Activated naive CD4-positive, alpha-beta T cell treated with anti-CD3 and anti-CD28 coated beads for 36 hours (primary cell): Measurements from ENCODE around the gene NKD1. TPM values are rescaled to one million over a fixed set of nuclear protein-coding genes. Genes with fewer than 3 reads are reported as not detected.

ENCODE experiments used
- CTCF ChIA-PET: fragments of 350-600 bp; sonication (Branson Sonifier 250); formaldehyde crosslinking; loops from one replicate; lab custom pipeline; 2021; ENCODE audit warnings: antibody characterized with exemption; lab: Charles Lee
- DNase-seq: peaks from one replicate; pipeline ENCODE4 v3.0.0-alpha.2; 2020
- H3K27ac Mint-ChIP-seq: one replicate; pipeline ENCODE4 v1.8.0; 2021; ENCODE audit warnings: mild to moderate bottlenecking, mixed read lengths
- H3K27me3 Mint-ChIP-seq: one replicate; pipeline ENCODE4 v1.8.0; 2021; ENCODE audit warnings: low read depth, mixed read lengths
- H3K36me3 Mint-ChIP-seq: one replicate; pipeline ENCODE4 v1.8.0; 2021; ENCODE audit warnings: low read depth, mixed read lengths
- H3K4me1 Mint-ChIP-seq: one replicate; pipeline ENCODE4 v1.8.0; 2021; ENCODE audit warnings: low read depth, mixed read lengths
- H3K4me3 Mint-ChIP-seq: one replicate; pipeline ENCODE4 v1.8.0; 2021; ENCODE audit warnings: mild to moderate bottlenecking, moderate library complexity, mixed read lengths
- H3K9me3 Mint-ChIP-seq: one replicate; pipeline ENCODE4 v1.8.0; 2021; ENCODE audit warnings: mixed read lengths
- intact Hi-C: fragments of 100-400 bp; cut with micrococcal nuclease; formaldehyde crosslinking; loops from one replicate; pipeline ENCODE4 v1.15.1; 2023
- total RNA-seq, 2 experiments: library from RNA; stranded (reverse); gene quantifications; one replicate each; pipeline ENCODE4 v1.2.3, GENCODE V29; 2021

The NKD1 gene
- total RNA-seq, 2 experiments from 2014 or later, result 2.6 to 3.2 TPM

DNA sequence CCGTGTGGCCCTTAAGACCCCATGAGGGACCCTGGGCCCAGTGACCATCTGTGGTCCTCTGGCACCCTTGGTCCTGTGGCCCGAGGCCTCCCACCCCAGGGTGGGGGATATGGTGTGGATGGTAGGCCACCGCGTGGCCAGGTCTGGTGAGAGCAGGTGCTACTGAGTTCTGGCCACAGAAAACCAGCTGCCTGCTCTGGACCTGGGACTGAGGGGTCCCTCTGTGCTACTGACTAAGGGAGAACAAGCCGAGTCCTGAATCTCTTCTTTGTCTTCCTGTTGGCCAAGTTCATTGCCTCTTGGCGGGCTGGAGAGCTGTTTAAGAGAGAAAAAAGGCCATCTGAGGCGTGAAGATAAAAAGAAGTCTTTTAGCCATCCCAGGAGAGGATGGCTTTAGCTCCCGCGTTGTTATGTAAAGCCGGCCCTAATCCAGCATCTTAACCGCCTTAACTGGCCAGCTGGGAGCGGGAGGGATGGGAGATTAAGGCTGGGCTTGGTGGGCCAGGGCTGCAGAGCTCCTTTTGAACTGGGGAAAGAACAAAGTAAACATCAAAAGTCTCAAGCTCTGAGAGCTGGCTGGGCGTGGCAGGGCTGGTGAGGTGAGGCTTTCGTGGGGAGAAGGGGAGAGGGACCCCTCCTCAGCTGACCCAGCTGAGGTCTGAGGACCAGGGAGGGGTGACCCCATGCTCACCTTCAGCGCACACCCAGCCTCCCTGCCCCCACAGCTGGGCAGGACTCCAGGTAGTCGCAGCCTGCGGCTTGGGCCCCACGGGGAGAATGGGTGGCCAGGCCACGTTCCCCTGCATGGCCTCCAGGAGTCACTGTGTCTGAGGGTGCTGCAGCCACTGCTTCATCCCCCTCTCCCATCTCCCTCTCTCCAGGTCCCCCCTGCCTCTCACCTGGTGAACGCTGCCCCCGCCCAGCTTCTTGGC, 62.4 kb downstream of the NKD1 start:
- Mint-ChIP-seq H3K4me1 (peaks cover 6% of the 10 kb centered on the region), H3K4me3 (no peak overlapping the region), H3K27me3 (no peaks in the 10 kb centered on the region), H3K36me3 (no peaks in the 10 kb centered on the region), H3K9me3 (no peaks in the 10 kb centered on the region), H3K27ac (no peak overlapping the region)
- CTCF ChIA-PET, result interaction anchor here (0.6 to 1.5 kb wide), 4 partner anchors 13 to 173 kb away, joined by 3 to 6 read pairs (median 4); no protein-coding TSS in a partner anchor
- no peak for DNase-seq
- intact Hi-C loops, result no loop called here

GRCh38 chr16:50611332-50611934, 63.2 kb downstream of the NKD1 start:
- Mint-ChIP-seq H3K4me1 (peaks cover 8% of the 10 kb centered on the region), H3K27me3 (no peaks in the 10 kb centered on the region), H3K36me3 (no peaks in the 10 kb centered on the region), H3K27ac (no peak overlapping the region), H3K9me3 (no peaks in the 10 kb centered on the region), H3K4me3 (no peak overlapping the region)
- intact Hi-C loops, result no loop called here
- DNase-seq, result no peak
- CTCF ChIA-PET, result interaction anchor here (0.6 to 1.4 kb wide), 4 partner anchors 24 to 639 kb away, joined by 3 to 6 read pairs (median 4); no protein-coding TSS in a partner anchor

GRCh38 chr16:50611995-50612848, 64.0 kb downstream of the NKD1 start:
- no peaks in the 10 kb centered on the region for H3K27me3 Mint-ChIP-seq
- peak overlapping the region; percentile 6 for H3K27ac Mint-ChIP-seq
- H3K4me1 Mint-ChIP-seq, result peaks cover 16% of the 10 kb centered on the region
- H3K4me3 Mint-ChIP-seq, result no peak overlapping the region
- H3K36me3 Mint-ChIP-seq, result no peaks in the 10 kb centered on the region
- H3K9me3 Mint-ChIP-seq, result no peaks in the 10 kb centered on the region
- intact Hi-C loops, result no loop called here
- CTCF ChIA-PET, result interaction anchor here (0.6 kb wide), 2 partner anchors 444 to 640 kb away, joined by 3 to 4 read pairs; no protein-coding TSS in a partner anchor
- DNase-seq, result no peak

DNA sequence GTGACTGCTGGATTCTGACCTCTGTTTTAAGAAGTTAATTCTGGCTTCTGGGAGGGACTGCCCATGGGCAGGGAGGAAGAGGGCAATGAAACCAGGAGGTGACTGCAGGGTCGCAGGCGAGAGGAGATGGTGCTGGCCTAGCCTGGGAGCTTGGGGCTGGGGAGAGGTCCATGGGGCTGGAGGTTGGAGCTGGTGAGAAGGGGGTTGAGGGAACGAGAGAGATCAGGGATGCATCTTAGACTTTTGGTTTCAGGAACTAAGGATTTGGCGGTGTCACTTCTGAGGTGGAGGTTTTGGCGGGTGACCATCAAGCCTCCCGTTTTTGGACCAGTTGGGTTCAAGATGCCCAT, 64.6 kb downstream of the NKD1 start:
- Mint-ChIP-seq H3K4me3 (no peak overlapping the region), H3K9me3 (no peaks in the 10 kb centered on the region), H3K36me3 (no peaks in the 10 kb centered on the region), H3K27me3 (no peaks in the 10 kb centered on the region), H3K27ac (peak overlapping the region; percentile 6), H3K4me1 (peaks cover 21% of the 10 kb centered on the region)
- intact Hi-C loops, result no loop called here
- no peak for DNase-seq
- CTCF ChIA-PET, result no interaction called here

DNA sequence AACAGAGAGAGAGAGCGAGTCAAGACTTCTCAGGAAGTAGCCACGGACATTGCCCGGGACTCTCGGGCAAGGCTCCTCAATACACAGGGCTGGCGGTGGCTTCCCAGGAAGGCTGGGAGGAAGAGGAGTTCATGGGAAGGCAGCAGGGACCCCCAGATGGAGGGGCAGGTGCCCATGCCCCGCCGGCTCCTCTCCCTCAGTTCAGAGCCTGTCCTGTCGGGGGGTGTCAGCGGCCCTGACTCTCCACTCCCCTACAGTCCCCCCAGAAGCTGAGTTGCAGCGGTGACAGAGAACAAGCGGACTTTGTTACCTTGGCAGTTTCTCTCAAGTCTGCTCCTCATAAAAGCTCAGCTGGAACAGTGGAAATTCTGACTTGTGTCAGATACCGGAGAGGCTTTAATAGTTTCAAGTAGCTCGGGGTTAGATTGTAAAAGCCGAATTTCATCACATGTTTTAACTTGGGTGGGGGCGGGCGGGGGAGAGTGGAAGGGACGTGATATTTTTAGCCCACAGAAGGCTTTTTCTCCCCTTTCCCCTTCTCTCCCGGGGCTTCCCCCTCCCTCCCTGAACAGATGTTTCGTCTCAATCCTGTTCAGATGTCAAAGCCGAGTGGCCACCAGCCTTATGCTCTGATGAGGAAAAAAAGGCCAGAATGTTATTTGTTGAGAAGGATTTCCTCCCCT, 65.2 kb downstream of the NKD1 start:
- Mint-ChIP-seq H3K4me1 (peaks cover 21% of the 10 kb centered on the region), H3K36me3 (no peaks in the 10 kb centered on the region), H3K4me3 (no peak overlapping the region), H3K9me3 (no peaks in the 10 kb centered on the region), H3K27me3 (no peaks in the 10 kb centered on the region), H3K27ac (no peak overlapping the region)
- DNase-seq, result no peak
- CTCF ChIA-PET, result interaction anchor here (1.3 kb wide), 1 partner anchor 193 kb away, joined by 4 read pairs; no protein-coding TSS in a partner anchor
- intact Hi-C loops, result no loop called here

DNA sequence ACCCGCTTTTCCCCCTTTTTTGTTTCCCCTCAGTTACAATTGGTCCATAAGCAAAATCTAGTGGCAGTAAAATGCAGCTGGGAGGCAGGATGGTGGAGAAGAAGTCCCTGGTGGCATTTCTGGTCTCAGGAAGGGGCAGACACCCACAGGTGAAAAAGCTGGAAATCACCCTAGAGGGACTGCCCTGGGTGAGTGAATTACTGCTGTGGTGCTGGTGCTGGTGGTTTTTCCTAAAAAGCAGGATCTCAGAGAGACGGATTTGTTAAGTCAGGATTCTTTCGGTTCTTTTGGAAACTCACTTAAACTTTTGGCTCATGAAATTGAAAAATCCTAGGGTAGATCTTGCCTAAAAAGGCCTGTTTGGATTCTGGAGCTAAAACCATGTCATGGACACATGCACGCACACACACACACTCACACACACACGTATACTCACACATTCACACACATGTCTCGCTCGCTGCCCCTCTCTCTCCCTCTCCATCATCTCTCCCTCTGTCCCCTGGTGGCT, 65.8 kb downstream of the NKD1 start:
- Mint-ChIP-seq H3K4me3 (no peak overlapping the region), H3K27ac (no peak overlapping the region)
- intact Hi-C loops, result no loop called here

GRCh38 chr16:50614955-50615724, 66.9 kb downstream of the NKD1 start:
- intact Hi-C loops, result no loop called here
- no peak for DNase-seq
- Mint-ChIP-seq H3K27ac (no peak overlapping the region), H3K27me3 (no peaks in the 10 kb centered on the region), H3K4me1 (peaks cover 21% of the 10 kb centered on the region), H3K9me3 (no peaks in the 10 kb centered on the region), H3K4me3 (no peak overlapping the region), H3K36me3 (no peaks in the 10 kb centered on the region)
- CTCF ChIA-PET, result interaction anchor here (1.2 to 1.7 kb wide), 3 partner anchors 9 to 191 kb away, joined by 4 read pairs; no protein-coding TSS in a partner anchor

More for the DNA sequence above, 65.8 kb downstream of the NKD1 start:
- peaks cover 21% of the 10 kb centered on the region for H3K4me1 Mint-ChIP-seq
- no peaks in the 10 kb centered on the region for H3K9me3 Mint-ChIP-seq
- H3K36me3 Mint-ChIP-seq, result no peaks in the 10 kb centered on the region
- H3K27me3 Mint-ChIP-seq, result no peaks in the 10 kb centered on the region
- no peak for DNase-seq
- CTCF ChIA-PET, result interaction anchor here (1.3 kb wide), 1 partner anchor 193 kb away, joined by 4 read pairs; no protein-coding TSS in a partner anchor

DNA sequence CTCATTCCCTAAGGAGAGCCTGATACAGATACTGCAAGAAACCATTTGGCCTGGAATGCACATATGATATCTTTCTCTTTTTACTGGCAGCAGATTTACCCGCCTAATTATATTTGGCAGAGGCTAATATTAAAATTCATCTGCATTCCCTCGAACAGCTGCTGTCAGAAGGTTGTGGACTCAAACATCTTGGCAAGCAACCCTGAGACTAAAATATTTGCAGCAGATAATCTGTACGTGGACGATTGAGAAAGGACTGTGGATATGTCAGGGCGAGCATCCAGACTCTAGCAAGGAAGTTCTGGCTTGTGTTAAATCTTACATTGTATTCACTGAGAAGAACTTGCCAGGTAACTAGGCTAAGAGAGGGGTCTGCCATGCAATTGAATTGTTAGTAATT, 67.7 kb downstream of the NKD1 start:
- no peaks in the 10 kb centered on the region for H3K27me3 Mint-ChIP-seq
- H3K4me1 Mint-ChIP-seq, result peaks cover 18% of the 10 kb centered on the region
- no peaks in the 10 kb centered on the region for H3K9me3 Mint-ChIP-seq
- intact Hi-C loops, result no loop called here
- DNase-seq, result no peak
- H3K36me3 Mint-ChIP-seq, result no peaks in the 10 kb centered on the region
- no peak overlapping the region for H3K4me3 Mint-ChIP-seq
- CTCF ChIA-PET, result interaction anchor here (0.8 to 1.7 kb wide), 2 partner anchors 9 to 52 kb away, joined by 4 read pairs; no protein-coding TSS in a partner anchor
- no peak overlapping the region for H3K27ac Mint-ChIP-seq

DNA sequence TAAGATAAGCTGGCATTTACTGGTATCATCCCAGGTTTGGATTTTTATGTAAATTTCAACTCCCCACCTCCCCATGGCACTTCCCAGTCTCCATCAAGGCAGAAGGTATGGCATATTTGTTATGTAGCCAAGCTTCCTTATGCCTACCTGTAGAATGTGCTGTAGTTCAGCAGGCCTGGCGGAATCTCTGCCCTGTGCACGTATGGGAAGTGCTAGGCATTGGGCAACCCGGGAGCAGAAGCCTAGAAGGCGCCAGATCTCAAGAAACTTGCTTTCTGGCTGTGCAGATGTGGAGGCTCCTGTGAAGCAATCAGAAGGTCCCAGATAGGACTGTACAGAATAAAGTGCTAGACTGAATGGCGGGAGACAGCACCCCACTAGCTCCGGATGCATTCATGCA, 68.2 kb downstream of the NKD1 start:
- Mint-ChIP-seq H3K4me3 (no peak overlapping the region), H3K27me3 (no peaks in the 10 kb centered on the region), H3K9me3 (no peaks in the 10 kb centered on the region), H3K27ac (no peak overlapping the region), H3K4me1 (peaks cover 18% of the 10 kb centered on the region), H3K36me3 (no peaks in the 10 kb centered on the region)
- intact Hi-C loops, result no loop called here
- no peak for DNase-seq
- CTCF ChIA-PET, result interaction anchor here (0.8 to 1.7 kb wide), 2 partner anchors 10 to 51 kb away, joined by 4 read pairs; no protein-coding TSS in a partner anchor

- peaks cover 15% of the 10 kb centered on the region for H3K4me1 Mint-ChIP-seq
- H3K9me3 Mint-ChIP-seq, result no peaks in the 10 kb centered on the region
- intact Hi-C loops, result no loop called here
- no peaks in the 10 kb centered on the region for H3K27me3 Mint-ChIP-seq
- CTCF ChIA-PET, result interaction anchor here (0.8 to 1.7 kb wide), 4 partner anchors 11 to 50 kb away, joined by 3 to 5 read pairs (median 4); no protein-coding TSS in a partner anchor
- no peak overlapping the region for H3K27ac Mint-ChIP-seq
- H3K4me3 Mint-ChIP-seq, result no peak overlapping the region
- H3K36me3 Mint-ChIP-seq, result no peaks in the 10 kb centered on the region
- peak; percentile 30 for DNase-seq
These were observed 68.9 kb downstream of the NKD1 start for GRCh38 chr16:50616883-50617645.
